CD4-positive, alpha-beta T cell treated with Interleukin-2 at 100 ng/mL for 4 hours (primary cell): ENCODE results near the gene RALY.
A peak's percentile ranks its signal among the peaks of the same experiment; 100 is the strongest.
"Not testable (repeated sequence)": the region's sequence is repeated elsewhere in the genome, so short reads cannot be mapped to it uniquely, and the experiment has no call there.

Source experiments
- DNase-seq: peaks from one replicate; pipeline ENCODE4 v3.0.0-alpha.2; 2020; ENCODE audit warnings: low spot score

Gene RALY

GRCh38 chr20:34105978-34106675 is 112.4 kb downstream of the RALY start:
- DNase-seq = no peak

GRCh38 chr20:34108616-34109174 is 115.0 kb downstream of the RALY start:
- DNase-seq = peak; percentile 47

GRCh38 chr20:34109442-34109841 is 115.7 kb downstream of the RALY start:
- DNase-seq = no peak

- no peak for DNase-seq
Observed at GRCh38 chr20:34110025-34110744, 116.5 kb downstream of the RALY start.

GRCh38 chr20:34110745-34111641 is 117.3 kb downstream of the RALY start:
- DNase-seq = peak; percentile 27

GRCh38 chr20:34111702-34112599 is 118.2 kb downstream of the RALY start, which contains the start of gene EIF2S2:
Gene EIF2S2, minus strand, starts transcription at chr20:34112243. Its CDS starts 133 bp downstream, at chr20:34112110.
- DNase-seq = peak; percentile 98

- no peak for DNase-seq
Observed at GRCh38 chr20:34112600-34113101, 118.9 kb downstream of the RALY start.

- no peak for DNase-seq
Observed at GRCh38 chr20:34114809-34115208, 121.1 kb downstream of the RALY start.

- DNase-seq = no peak
Observed at GRCh38 chr20:34115232-34115631, 121.5 kb downstream of the RALY start.

- DNase-seq = no peak
Observed at GRCh38 chr20:34120213-34120612, 126.5 kb downstream of the RALY start.

- no peak for DNase-seq
Observed at GRCh38 chr20:34122274-34122980, 128.7 kb downstream of the RALY start.

GRCh38 chr20:34123309-34123708 is 129.6 kb downstream of the RALY start:
- no peak for DNase-seq

- DNase-seq = no peak
Observed at GRCh38 chr20:34124469-34125249, 130.9 kb downstream of the RALY start.

GRCh38 chr20:34127792-34128191 is 134.1 kb downstream of the RALY start:
- DNase-seq = no peak

- DNase-seq = peak; percentile 81
Observed at GRCh38 chr20:34129518-34130162, 135.9 kb downstream of the RALY start.

- DNase-seq = no peak
Observed at GRCh38 chr20:34131491-34131890, 137.8 kb downstream of the RALY start.

GRCh38 chr20:34132491-34132890 is 138.8 kb downstream of the RALY start:
- not testable (repeated sequence) for DNase-seq

GRCh38 chr20:34132943-34133342 is 139.2 kb downstream of the RALY start:
- DNase-seq = not testable (repeated sequence)

GRCh38 chr20:34133365-34133860 is 139.7 kb downstream of the RALY start:
- DNase-seq = not testable (repeated sequence)
